DOHH2 (cell line): ENCODE data around the gene FAM50A.

Source experiments
- CTCF ChIP-seq: fragments of 200-600 bp; sonication (generic); IDR thresholded peaks from one replicate; pipeline ENCODE4 v1.5.1; 2014; ENCODE audit warnings: antibody characterized with exemption, mild to moderate bottlenecking, low read depth, low read length; ENCODE audit not compliant: poor library complexity, severe bottlenecking
- EZH2phosphoT487 ChIP-seq: fragments of 200-600 bp; sonication (generic); IDR thresholded peaks from 2 replicates; pipeline ENCODE4 v1.6.1; 2017; ENCODE audit warnings: borderline replicate concordance, mild to moderate bottlenecking, antibody characterized with exemption, low read length, moderate library complexity, mixed read lengths

GRCh38 chrX:154458954-154459778, 15.2 kb downstream of the FAM50A start:
- TF ChIP-seq CTCF (no peak), EZH2phosphoT487 (no peak)
